Mucosa of rectum (tissue), 2 donors: Measurements from ENCODE around the gene TNFSF15.
A peak's percentile ranks its signal among the peaks of the same experiment; 100 is the strongest.

Experiments used
- H3K27ac ChIP-seq, 2 donors: one replicate each; pipeline ENCODE4 v1.7.0; 2013; ENCODE audit warnings: inconsistent platforms in 2 of 2, low read depth in 2 of 2, low read length in 2 of 2
- H3K27me3 ChIP-seq, 2 donors: one replicate each; pipeline ENCODE4 v1.7.0; 2013; ENCODE audit warnings: low read length in 2 of 2; ENCODE audit not compliant: control insufficient read depth in 2 of 2, insufficient read depth in 2 of 2
- H3K36me3 ChIP-seq, 2 donors: one replicate each; pipeline ENCODE4 v1.7.0; 2013; ENCODE audit warnings: low read length in 2 of 2; ENCODE audit not compliant: control insufficient read depth in 2 of 2, insufficient read depth in 2 of 2
- H3K4me1 ChIP-seq, 2 donors: one replicate each; pipeline ENCODE4 v1.7.0; 2013; ENCODE audit warnings: low read length in 2 of 2, mild to moderate bottlenecking in 1 of 2; ENCODE audit not compliant: control insufficient read depth in 2 of 2, insufficient read depth in 2 of 2
- H3K4me3 ChIP-seq, 2 donors: one replicate each; pipeline ENCODE4 v1.7.0; 2013; ENCODE audit warnings: low read length in 2 of 2
- H3K9ac ChIP-seq, 2 donors: one replicate each; pipeline ENCODE4 v1.7.0; 2013; ENCODE audit warnings: low read length in 2 of 2, low read depth in 1 of 2, mild to moderate bottlenecking in 1 of 2
- H3K9me3 ChIP-seq, 2 donors: one replicate each; pipeline ENCODE4 v1.7.0; 2013; ENCODE audit warnings: low read length in 2 of 2; ENCODE audit not compliant: control insufficient read depth in 2 of 2
- donor health status: healthy.
- donor health status: Normal muscosa, but diverticular disease.

Gene TNFSF15

DNA sequence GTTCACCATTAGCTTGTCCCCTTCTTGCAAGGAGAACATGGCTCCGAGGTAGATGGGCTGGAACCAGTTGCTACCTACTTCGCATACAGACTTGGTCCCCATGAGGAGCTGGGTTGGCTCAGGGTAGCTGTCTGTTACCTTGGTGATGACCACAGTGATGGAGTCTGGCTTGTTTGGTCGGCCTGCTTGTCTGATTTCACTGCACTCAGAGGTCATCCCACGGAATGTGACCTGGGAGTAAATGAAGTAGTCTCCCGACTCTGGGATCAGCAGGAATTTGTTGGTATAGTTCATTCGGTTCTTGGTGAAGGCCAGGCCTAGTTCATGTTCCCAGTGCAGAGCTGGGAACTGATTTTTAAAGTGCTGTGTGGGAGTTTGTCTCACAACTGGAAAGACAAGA is 15.3 kb downstream of the TNFSF15 start:
- peaks cover 0 to 3% of the 10 kb centered on the region in 2 donors for H3K36me3 ChIP-seq
- no peak overlapping the region for H3K4me3 ChIP-seq
- no peaks in the 10 kb centered on the region for H3K9me3 ChIP-seq
- no peak overlapping the region for H3K27ac ChIP-seq
- no peak overlapping the region for H3K9ac ChIP-seq
- H3K4me1 ChIP-seq: no peaks in the 10 kb centered on the region
- no peaks in the 10 kb centered on the region for H3K27me3 ChIP-seq

DNA sequence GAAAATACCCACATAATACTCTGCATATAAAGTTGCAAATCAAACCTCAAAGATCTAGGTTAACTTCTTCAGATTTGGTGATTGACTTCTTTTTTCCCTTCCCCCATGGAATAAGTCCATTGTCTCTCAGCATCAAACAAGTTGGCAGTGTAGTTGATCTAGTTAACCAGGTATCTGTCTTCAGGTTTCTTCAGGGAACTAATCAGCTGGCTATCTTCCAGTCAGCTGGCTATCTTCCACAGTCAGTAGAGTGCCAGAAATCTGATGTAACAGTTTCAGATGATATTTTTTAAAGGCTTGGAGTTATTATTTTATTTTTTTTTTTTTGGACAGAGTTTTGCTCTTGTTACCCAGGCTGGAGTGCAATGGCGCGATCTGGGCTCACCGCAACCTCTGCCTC is 16.8 kb downstream of the TNFSF15 start:
- no peak overlapping the region for H3K4me3 ChIP-seq
- H3K36me3 ChIP-seq: peaks cover 0 to 3% of the 10 kb centered on the region in 2 donors
- no peak overlapping the region for H3K27ac ChIP-seq
- no peaks in the 10 kb centered on the region for H3K9me3 ChIP-seq
- H3K9ac ChIP-seq: no peak overlapping the region
- H3K27me3 ChIP-seq: no peaks in the 10 kb centered on the region
- no peaks in the 10 kb centered on the region for H3K4me1 ChIP-seq

DNA sequence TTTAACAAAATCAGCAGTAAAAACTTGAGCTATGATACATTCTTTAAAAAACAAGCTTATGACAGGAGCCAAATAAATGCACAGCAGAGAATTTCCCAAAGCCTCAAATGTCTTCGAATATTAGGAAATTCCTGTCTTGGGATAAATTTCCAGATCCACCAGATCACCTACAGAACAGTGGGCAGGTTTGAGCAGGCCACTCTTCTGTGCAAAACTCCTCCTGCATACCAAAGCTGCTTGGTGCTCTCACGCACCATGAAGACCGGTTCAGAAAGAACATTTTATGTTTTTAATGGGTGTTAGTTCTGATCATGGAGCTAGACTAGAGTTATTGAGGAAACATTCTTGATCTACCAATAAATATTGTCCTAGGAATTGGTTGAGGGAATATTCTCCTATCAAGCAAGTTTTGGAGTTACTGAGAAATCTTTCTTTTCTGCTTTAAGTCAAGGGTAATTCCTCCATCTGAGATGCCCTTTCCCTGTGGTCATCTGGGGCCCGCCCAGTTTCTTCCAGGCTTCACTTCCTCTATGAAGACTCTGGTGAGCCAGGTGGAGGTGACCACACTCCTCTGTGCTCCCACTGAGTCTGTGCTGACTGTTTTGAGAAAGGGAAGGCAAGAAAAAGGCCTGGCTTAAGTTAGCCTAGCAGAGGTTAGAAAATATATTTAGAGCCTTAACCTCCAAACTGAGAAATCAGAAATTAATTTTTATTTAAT is 17.9 kb downstream of the TNFSF15 start:
- Histone ChIP-seq H3K36me3 (peaks cover 0 to 3% of the 10 kb centered on the region in 2 donors), H3K4me3 (no peak overlapping the region), H3K27me3 (no peaks in the 10 kb centered on the region), H3K9me3 (no peaks in the 10 kb centered on the region), H3K27ac (no peak overlapping the region), H3K9ac (no peak overlapping the region), H3K4me1 (no peaks in the 10 kb centered on the region)

DNA sequence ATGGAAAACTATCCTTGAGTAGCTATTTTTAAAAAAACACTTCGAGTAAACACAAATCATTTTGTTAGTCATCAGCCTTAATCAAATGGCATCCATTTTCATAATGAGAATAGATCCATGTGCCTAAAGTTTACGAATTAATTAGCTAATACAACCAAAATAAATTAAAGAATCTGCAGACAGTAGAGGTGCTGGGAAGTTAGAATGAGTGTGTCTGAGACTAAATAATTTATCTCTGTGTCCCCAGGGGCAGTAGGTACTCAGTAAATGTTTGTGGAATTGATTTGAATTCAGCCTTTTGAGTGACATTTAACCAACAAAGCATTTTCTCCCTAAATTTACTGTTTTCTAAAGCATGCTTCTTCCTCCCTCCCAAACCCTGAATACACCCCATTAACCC is 18.6 kb downstream of the TNFSF15 start:
- no peak overlapping the region for H3K27ac ChIP-seq
- H3K4me3 ChIP-seq: no peak overlapping the region
- H3K9ac ChIP-seq: no peak overlapping the region
- no peaks in the 10 kb centered on the region for H3K9me3 ChIP-seq
- no peaks in the 10 kb centered on the region for H3K4me1 ChIP-seq
- no peaks in the 10 kb centered on the region for H3K27me3 ChIP-seq
- H3K36me3 ChIP-seq: peaks cover 0 to 3% of the 10 kb centered on the region in 2 donors

DNA sequence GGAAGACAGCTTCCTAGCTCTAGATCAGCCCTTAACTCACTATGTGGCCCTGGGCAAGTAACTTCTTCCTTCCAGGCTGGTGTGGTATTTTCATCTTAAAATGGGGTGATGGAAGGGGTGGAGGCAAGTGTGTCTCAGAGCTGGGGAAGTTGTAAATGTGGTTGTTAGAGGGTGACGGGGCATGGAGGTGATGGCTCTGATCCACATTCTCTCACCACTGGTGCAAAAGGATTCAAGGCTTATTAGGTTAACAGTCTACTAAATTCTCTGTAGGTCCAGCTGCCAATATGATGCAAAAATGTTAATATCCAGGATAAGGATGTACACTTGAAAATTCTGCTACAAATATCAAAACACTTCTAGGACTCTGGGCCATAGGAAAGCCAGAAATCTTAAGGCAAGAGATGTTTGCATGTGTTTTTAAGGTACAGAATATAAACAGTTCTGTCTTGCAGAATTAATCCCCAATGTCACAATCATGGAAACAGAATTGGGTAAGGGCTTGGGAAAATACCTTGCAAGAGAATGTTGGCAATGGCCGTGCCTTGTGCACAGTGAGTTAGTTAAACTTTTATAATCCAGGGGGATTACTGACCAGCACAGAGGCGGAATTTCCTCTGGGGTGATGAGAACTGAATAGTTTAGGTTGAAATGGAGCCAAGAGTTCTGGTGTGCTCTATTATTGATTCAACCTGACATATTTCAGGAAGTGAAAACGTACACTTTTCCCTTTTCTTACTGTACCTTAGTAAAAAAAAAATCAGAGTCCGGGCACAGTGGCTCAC is 19.8 kb downstream of the TNFSF15 start:
- Histone ChIP-seq H3K36me3 (peaks cover 0 to 3% of the 10 kb centered on the region in 2 donors), H3K9me3 (no peaks in the 10 kb centered on the region), H3K27me3 (no peaks in the 10 kb centered on the region), H3K9ac (no peak overlapping the region), H3K4me3 (no peak overlapping the region), H3K4me1 (no peaks in the 10 kb centered on the region), H3K27ac (no peak overlapping the region)

DNA sequence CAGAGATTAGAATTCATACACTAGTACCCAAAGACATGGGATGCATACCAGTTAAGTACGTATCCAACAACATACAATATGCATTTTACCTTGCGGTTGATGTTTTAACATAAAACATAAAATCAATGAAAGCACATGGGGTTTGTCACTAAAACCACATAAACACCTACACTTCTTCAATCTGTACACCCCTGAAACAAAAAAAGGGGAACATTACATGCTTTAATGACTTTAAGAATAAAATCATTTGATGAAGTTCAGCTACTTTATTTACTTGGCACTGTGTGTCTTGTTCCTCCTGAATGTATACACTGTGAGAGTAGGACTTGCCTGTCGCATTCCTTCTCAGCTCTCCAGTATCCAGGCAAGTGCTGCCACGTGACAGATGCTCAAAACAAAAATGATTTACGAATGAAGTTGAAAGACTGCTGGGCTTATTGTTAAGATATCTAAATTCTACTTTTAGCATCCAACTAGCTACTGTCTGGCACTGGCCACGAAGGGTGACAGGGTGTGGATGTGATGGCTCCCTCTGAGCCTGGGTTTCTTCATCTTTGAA is 21.0 kb downstream of the TNFSF15 start:
- no peaks in the 10 kb centered on the region for H3K36me3 ChIP-seq
- no peak overlapping the region for H3K27ac ChIP-seq
- H3K4me1 ChIP-seq: peaks cover 0 to 2% of the 10 kb centered on the region in 2 donors
- H3K9me3 ChIP-seq: no peaks in the 10 kb centered on the region
- H3K4me3 ChIP-seq: no peak overlapping the region
- H3K27me3 ChIP-seq: no peaks in the 10 kb centered on the region
- H3K9ac ChIP-seq: no peak overlapping the region

DNA sequence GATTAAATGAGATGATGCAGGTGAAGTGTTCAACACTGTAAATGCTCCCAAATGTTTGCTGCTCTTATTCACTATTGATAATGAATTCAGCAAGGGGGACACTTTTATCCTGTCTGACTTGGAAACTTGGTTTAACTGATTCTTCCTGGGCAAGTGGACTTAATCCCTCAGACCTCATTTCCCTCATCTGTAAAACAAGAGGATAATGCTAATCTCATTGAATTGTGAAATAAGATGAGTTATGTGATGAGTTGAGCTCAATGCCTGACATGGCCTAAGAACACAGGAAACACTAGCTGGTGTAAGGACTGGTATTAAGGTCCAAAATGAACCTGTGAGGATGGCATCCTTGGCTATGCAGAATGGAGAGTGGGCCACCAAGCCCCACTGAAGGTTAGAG is 23.3 kb downstream of the TNFSF15 start:
- no peaks in the 10 kb centered on the region for H3K27me3 ChIP-seq
- no peaks in the 10 kb centered on the region for H3K36me3 ChIP-seq
- H3K4me3 ChIP-seq: no peak overlapping the region
- no peaks in the 10 kb centered on the region for H3K9me3 ChIP-seq
- no peak overlapping the region for H3K27ac ChIP-seq
- peaks cover 3 to 16% of the 10 kb centered on the region in 2 donors for H3K4me1 ChIP-seq
- H3K9ac ChIP-seq: no peak overlapping the region

DNA sequence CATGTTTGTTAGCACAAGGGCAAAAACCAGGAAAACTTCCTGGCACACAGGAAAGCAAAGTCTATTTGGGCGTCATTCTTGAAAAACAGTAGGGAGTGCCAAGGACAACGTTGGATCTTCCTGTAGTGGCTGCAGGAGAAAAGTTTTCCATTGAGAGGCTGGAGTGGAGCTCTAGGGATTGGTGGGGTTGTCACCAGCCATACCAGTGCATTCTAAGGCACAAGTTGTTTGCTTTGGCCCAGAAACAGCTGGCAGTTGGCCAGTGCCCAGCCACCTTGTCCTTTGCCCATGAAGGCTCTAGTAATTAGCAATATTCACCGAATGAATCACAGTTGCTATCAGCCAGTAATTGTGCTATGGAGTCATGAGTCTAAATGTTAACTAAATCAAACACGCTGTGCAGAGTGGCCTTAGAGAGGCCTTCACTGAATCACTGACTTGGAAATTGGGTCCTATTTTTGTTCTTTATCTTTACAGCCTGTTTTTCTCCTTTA is 26.4 kb downstream of the TNFSF15 start:
- H3K36me3 ChIP-seq: no peaks in the 10 kb centered on the region
- H3K27ac ChIP-seq: peak overlapping the region; percentile 85
- no peaks in the 10 kb centered on the region for H3K9me3 ChIP-seq

DNA sequence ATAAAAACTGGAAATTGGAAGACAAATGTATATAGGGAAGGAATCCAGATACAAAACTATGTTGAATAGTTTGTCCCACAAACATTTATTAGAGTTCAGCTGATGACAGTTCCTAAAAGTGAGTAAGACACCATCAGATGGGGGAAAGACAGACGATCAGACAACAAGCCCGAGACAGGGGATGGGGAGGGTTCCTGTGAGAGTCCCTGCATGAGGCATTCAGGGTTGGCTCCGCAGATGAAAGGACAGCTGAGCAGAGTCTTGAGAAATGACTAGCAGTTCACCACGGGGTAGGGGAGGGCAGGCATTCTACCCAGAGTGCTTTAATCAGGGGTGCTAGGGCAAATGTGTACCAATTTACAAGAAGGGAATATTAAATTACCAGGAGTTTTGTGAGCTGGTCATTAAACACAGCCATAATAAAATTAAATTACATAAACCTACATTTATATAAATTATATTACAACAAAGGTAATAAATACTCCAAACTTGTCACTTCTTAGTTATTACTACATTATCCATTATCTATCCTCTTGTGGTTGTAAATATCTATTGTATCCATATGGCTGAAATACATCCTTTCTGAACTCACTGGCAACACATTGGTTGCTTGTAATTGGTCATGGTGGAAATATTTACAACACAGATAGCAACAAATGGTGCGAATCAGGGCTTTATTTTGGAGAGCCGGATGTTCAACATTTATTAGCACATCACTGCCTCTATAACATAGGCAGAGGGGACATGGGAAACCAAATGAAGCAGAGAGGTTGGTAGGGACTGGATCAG is 27.8 kb downstream of the TNFSF15 start:
- Histone ChIP-seq H3K4me1 (peaks cover 3 to 16% of the 10 kb centered on the region in 2 donors), H3K27ac (peak overlapping the region in 1 of 2 donors; percentile 85), H3K4me3 (no peak overlapping the region), H3K9me3 (no peaks in the 10 kb centered on the region), H3K9ac (no peak overlapping the region), H3K36me3 (no peaks in the 10 kb centered on the region), H3K27me3 (no peaks in the 10 kb centered on the region)

More for the DNA sequence above, 26.4 kb downstream of the TNFSF15 start:
- Histone ChIP-seq H3K4me3 (no peak overlapping the region), H3K9ac (no peak overlapping the region), H3K27me3 (no peaks in the 10 kb centered on the region), H3K4me1 (peaks cover 3 to 16% of the 10 kb centered on the region in 2 donors)
